Endothelial cell of umbilical vein (primary cell): ENCODE data around the gene CRISPLD2. TPM values are rescaled to one million over a fixed set of nuclear protein-coding genes. Genes with fewer than 3 reads are reported as not detected.

Source experiments
- BruUV-seq: library from RNA; stranded (reverse); fragments of 400-500 nt; replicated peaks from 2 replicates; lab custom pipeline; 2021; lab: Mats Ljungman, UMichigan
- CTCF ChIA-PET: fragments of 300-600, 350-600 bp; sonication (Branson Sonifier 250); formaldehyde crosslinking; loops from one replicate; lab custom pipeline; 2021; ENCODE audit warnings: antibody characterized with exemption, inconsistent platforms; lab: Charles Lee
- POLR2A ChIA-PET: fragments of 300-600, 350-600 bp; sonication (Branson Sonifier 250); formaldehyde crosslinking; loops from one replicate; lab custom pipeline; 2021; ENCODE audit warnings: antibody characterized with exemption, inconsistent platforms; lab: Charles Lee
- DNase-seq: peaks from one replicate; pipeline ENCODE4 v3.0.0-alpha.2; 2011; ENCODE audit warnings: low read depth, low spot score
- FAIRE-seq: peaks from 2 replicates; lab custom pipeline; 2011; peaks lifted over from hg19 to GRCh38; lab: Jason Lieb, UNC
- H2AFZ ChIP-seq: 2 replicates; pipeline ENCODE4 v1.6.0; 2012; ENCODE audit warnings: low read depth, low read length, control low read depth, inconsistent platforms
- H3K27ac ChIP-seq: 2 replicates; pipeline ENCODE4 v1.5.1; 2011; ENCODE audit warnings: low read depth, mild to moderate bottlenecking, control low read depth, low read length, moderate library complexity; ENCODE audit not compliant: insufficient read depth
- H3K27me3 ChIP-seq, 2 experiments: 2 replicates each; pipeline versions ENCODE4 v1.6.0 to v1.6.1; 2011; ENCODE audit warnings: low read length in 2 of 2, mixed read lengths in 1 of 2; ENCODE audit not compliant: control insufficient read depth in 2 of 2, insufficient read depth in 2 of 2
- H3K36me3 ChIP-seq, 2 experiments: 2 replicates in 1 of 2; 3 replicates in 1 of 2; pipeline ENCODE4 v1.5.1; 2011; ENCODE audit warnings: low read length in 2 of 2, mild to moderate bottlenecking in 1 of 2, moderate library complexity in 1 of 2; ENCODE audit not compliant: control insufficient read depth in 2 of 2, insufficient read depth in 2 of 2; ENCODE audit errors: extremely low read depth in 1 of 2
- H3K4me1 ChIP-seq: 3 replicates; pipeline ENCODE4 v1.5.1; 2011; ENCODE audit warnings: mild to moderate bottlenecking, low read length; ENCODE audit not compliant: control insufficient read depth, insufficient read depth; ENCODE audit errors: extremely low read depth
- H3K4me2 ChIP-seq: 2 replicates; pipeline ENCODE4 v1.6.1; 2011; ENCODE audit warnings: low read length, control low read depth, mixed read lengths; ENCODE audit not compliant: insufficient read depth
- H3K4me3 ChIP-seq, 3 experiments: fragments of 200-600 bp in 1 of 3; sonication (generic), shearing (Covaris generic) in 1 of 3; replicated peaks in 1 of 3; 2 replicates each; pipeline ENCODE4 v1.5.1; 2011 to 2016; ENCODE audit warnings: control low read depth in 3 of 3, low read length in 3 of 3, mild to moderate bottlenecking in 2 of 3, inconsistent platforms in 1 of 3, low read depth in 1 of 3, moderate library complexity in 1 of 3; ENCODE audit not compliant: insufficient read depth in 1 of 3
- H3K79me2 ChIP-seq: 2 replicates; pipeline ENCODE4 v1.6.0; 2012; ENCODE audit warnings: low read length, inconsistent platforms; ENCODE audit not compliant: control insufficient read depth, insufficient read depth
- H3K9ac ChIP-seq: replicated peaks from 2 replicates; pipeline ENCODE3; 2011; ENCODE audit warnings: low read length, control low read depth; ENCODE audit not compliant: insufficient read depth; ENCODE audit errors: extremely low read depth
- H3K9me1 ChIP-seq: replicated peaks from 3 replicates; pipeline ENCODE4 v1.6.0; 2011; ENCODE audit warnings: mild to moderate bottlenecking, low read length; ENCODE audit not compliant: control insufficient read depth, insufficient read depth; ENCODE audit errors: extremely low read depth
- H3K9me3 ChIP-seq: replicated peaks from 2 replicates; pipeline ENCODE4 v1.5.1; 2012; ENCODE audit warnings: low read length, inconsistent platforms; ENCODE audit not compliant: control insufficient read depth, insufficient read depth
- H4K20me1 ChIP-seq: replicated peaks from 2 replicates; pipeline ENCODE3; 2011; ENCODE audit warnings: mild to moderate bottlenecking, low read length; ENCODE audit not compliant: control insufficient read depth, insufficient read depth; ENCODE audit errors: extremely low read depth
- CTCF ChIP-seq, 2 donors: IDR thresholded peaks; 1 replicate in 1 of 2; 2 replicates in 1 of 2; pipeline ENCODE4 v1.5.1; 2011; ENCODE audit warnings: low read length in 2 of 2, mild to moderate bottlenecking in 2 of 2, moderate library complexity in 2 of 2, control low read depth in 1 of 2, inconsistent platforms in 1 of 2, low read depth in 1 of 2; ENCODE audit not compliant: insufficient read depth in 1 of 2; ENCODE audit errors: extremely low read depth in 1 of 2
- EZH2 ChIP-seq: IDR thresholded peaks from 2 replicates; pipeline ENCODE4 v1.6.1; 2012; ENCODE audit warnings: borderline replicate concordance, low read depth, mild to moderate bottlenecking, moderate library complexity, low read length, inconsistent platforms; ENCODE audit not compliant: severe bottlenecking
- FOS ChIP-seq: IDR thresholded peaks from 2 replicates; pipeline ENCODE4 v1.6.1; 2011; ENCODE audit warnings: mild to moderate bottlenecking, low read length, moderate library complexity, borderline replicate concordance; ENCODE audit not compliant: insufficient read depth
- GATA2 ChIP-seq: IDR thresholded peaks from 2 replicates; pipeline ENCODE4 v1.7.0; 2011; ENCODE audit warnings: low read depth, mild to moderate bottlenecking, moderate library complexity, mixed read lengths, low read length; ENCODE audit not compliant: insufficient read length, insufficient read depth
- JUN ChIP-seq: IDR thresholded peaks from 2 replicates; pipeline ENCODE4 v1.6.1; 2011; ENCODE audit warnings: borderline replicate concordance, low read depth; ENCODE audit not compliant: insufficient read length, insufficient read depth
- MYC ChIP-seq: IDR thresholded peaks from one replicate; pipeline ENCODE4 v1.6.1; 2011; ENCODE audit warnings: mild to moderate bottlenecking, low read depth, low read length
- POLR2A ChIP-seq: IDR thresholded peaks from 2 replicates; pipeline ENCODE4 v1.6.1; 2012; ENCODE audit warnings: low read depth, mild to moderate bottlenecking, control low read depth, low read length
- POLR2AphosphoS5 ChIP-seq: IDR thresholded peaks from 2 replicates; pipeline ENCODE4 v1.6.1; 2012; ENCODE audit warnings: low read depth, mild to moderate bottlenecking, control low read depth, low read length, moderate library complexity; ENCODE audit not compliant: insufficient read depth
- dilution Hi-C: fragments of 300-500 bp; cut with MboI; formaldehyde crosslinking; loops from one replicate; pipeline ENCODE4 v1.15.0; 2019; ENCODE audit warnings: low sequenced_read_pairs; ENCODE audit not compliant: extremely low pct_ligation_motif_present
- intact Hi-C: fragments of 100-400 bp; cut with micrococcal nuclease; formaldehyde crosslinking; loops from one replicate; pipeline ENCODE4 v1.10.0; 2022
- polyA plus RNA-seq, 4 experiments: library from polyadenylated mRNA; depleted of rRNA in 3 of 4; stranded (reverse) in 3 of 4; unstranded in 1 of 4; fragments of >200 nt; gene quantifications; 2 replicates each; pipeline versions ENCODE4 v1.2.1 to v1.2.3, GENCODE V29; 2011 to 2012; ENCODE audit warnings: missing spikeins in 1 of 4
- total RNA-seq: library from RNA; stranded (reverse); gene quantifications from 2 replicates; pipeline ENCODE4 v1.2.3, GENCODE V29; 2021

CRISPLD2 gene
- total and polyA plus RNA-seq, 2 donors (not counting 3 experiments of a cell fraction or from before 2014, with no cell fraction given): 0.14 to 0.73 TPM

- Histone ChIP-seq H3K27ac (no peak overlapping the region), H3K4me2 (no peak overlapping the region), H3K9me1 (no peaks in the 10 kb centered on the region), H3K4me1 (no peaks in the 10 kb centered on the region), H3K4me3 (no peak overlapping the region), H2AFZ (no peak overlapping the region), H3K9ac (no peak overlapping the region), H3K27me3 (peaks cover 0 to 2% of the 10 kb centered on the region in 2 experiments), H3K9me3 (no peaks in the 10 kb centered on the region), H3K36me3 (no peaks in the 10 kb centered on the region), H3K79me2 (no peaks in the 10 kb centered on the region), H4K20me1 (no peaks in the 10 kb centered on the region)
- dilution Hi-C loops: no loop called here
- ChIA-PET CTCF (interaction anchor here (0.7 kb wide), 1 partner anchor 10 kb away, joined by 4 read pairs; no protein-coding TSS in a partner anchor), POLR2A (no interaction called here)
- FAIRE-seq: no peak
- DNase-seq: no peak
- no TSS peak for BruUV-seq
- intact Hi-C loops: no loop called here
- TF ChIP-seq FOS (no peak), POLR2A (no peak), CTCF (IDR thresholded peaks at IDR 0.05; ENCODE audit: extremely low read depth in 1 of 2, insufficient read depth in 1 of 2, low read depth in 1 of 2, low read length in 2 of 2) (no peak), GATA2 (no peak), MYC (no peak), POLR2AphosphoS5 (no peak), JUN (no peak), EZH2 (no peak)
These were observed 75.2 kb downstream of the CRISPLD2 start for GRCh38 chr16:84895016-84895415.
